Parathyroid adenoma (tissue), 2 donors: ENCODE data around the gene ATG5.

Experiments
- H2AFZ ChIP-seq: fragments of 300-600 bp; sonication (generic); one replicate; pipeline ENCODE4 v1.7.0; 2017; ENCODE audit warnings: antibody characterized with exemption, mild to moderate bottlenecking
- H3K27ac ChIP-seq: fragments of 300-600 bp; sonication (generic); one replicate; pipeline ENCODE4 v1.7.0; 2017
- H3K27me3 ChIP-seq: fragments of 300-600 bp; sonication (generic); one replicate; pipeline ENCODE4 v1.7.0; 2017; ENCODE audit warnings: low read length; ENCODE audit not compliant: control insufficient read depth, insufficient read depth
- H3K36me3 ChIP-seq: fragments of 300-600 bp; sonication (generic); one replicate; pipeline ENCODE4 v1.7.0; 2017; ENCODE audit warnings: low read length; ENCODE audit not compliant: control insufficient read depth, insufficient read depth
- H3K4me1 ChIP-seq: fragments of 300-600 bp; sonication (generic); one replicate; pipeline ENCODE4 v1.7.0; 2017; ENCODE audit warnings: control low read depth
- H3K4me2 ChIP-seq: fragments of 300-600 bp; sonication (generic); one replicate; pipeline ENCODE4 v1.7.0; 2017; ENCODE audit warnings: low read length
- H3K4me3 ChIP-seq: fragments of 300-600 bp; sonication (generic); one replicate; pipeline ENCODE4 v1.7.0; 2017; ENCODE audit warnings: low read depth, low read length
- H3K79me2 ChIP-seq: fragments of 300-600 bp; sonication (generic); one replicate; pipeline ENCODE4 v1.7.0; 2017; ENCODE audit warnings: control low read depth
- H3K9ac ChIP-seq: fragments of 300-600 bp; sonication (generic); one replicate; pipeline ENCODE4 v1.7.0; 2017; ENCODE audit warnings: mild to moderate bottlenecking
- H3K9me3 ChIP-seq: fragments of 300-600 bp; sonication (generic); one replicate; pipeline ENCODE4 v1.7.0; 2017; ENCODE audit warnings: low read length; ENCODE audit not compliant: control insufficient read depth
- CTCF ChIP-seq: fragments of 300-600 bp; sonication (generic); IDR thresholded peaks from one replicate; pipeline ENCODE4 v1.7.0; 2017; ENCODE audit warnings: antibody characterized with exemption, mild to moderate bottlenecking
- donor health status: primary hyperparathyroidism.

ATG5 gene

GRCh38 chr6:106161893-106162292 lies 163.7 kb downstream of the ATG5 start:
- TF ChIP-seq CTCF, result no peak
- no peaks in the 10 kb centered on the region for H3K36me3 ChIP-seq
- H3K79me2 ChIP-seq, result no peaks in the 10 kb centered on the region
- H3K4me2 ChIP-seq, result no peak overlapping the region
- no peak overlapping the region for H3K27ac ChIP-seq
- H3K9me3 ChIP-seq, result no peaks in the 10 kb centered on the region
- H2AFZ ChIP-seq, result no peak overlapping the region
- no peaks in the 10 kb centered on the region for H3K27me3 ChIP-seq
- no peak overlapping the region for H3K9ac ChIP-seq
- H3K4me1 ChIP-seq, result no peaks in the 10 kb centered on the region
- H3K4me3 ChIP-seq, result no peak overlapping the region

- Histone ChIP-seq H3K79me2 (no peaks in the 10 kb centered on the region), H3K9me3 (no peaks in the 10 kb centered on the region), H3K36me3 (no peaks in the 10 kb centered on the region), H3K9ac (no peak overlapping the region), H3K4me1 (no peaks in the 10 kb centered on the region), H3K4me2 (no peak overlapping the region), H2AFZ (no peak overlapping the region), H3K27ac (no peak overlapping the region), H3K4me3 (no peak overlapping the region), H3K27me3 (no peaks in the 10 kb centered on the region)
- no peak for TF ChIP-seq CTCF
Measured at GRCh38 chr6:106161311-106161874, 164.2 kb downstream of the ATG5 start.

GRCh38 chr6:106160189-106160588 lies 165.4 kb downstream of the ATG5 start:
- H3K27ac ChIP-seq, result no peak overlapping the region
- no peaks in the 10 kb centered on the region for H3K4me1 ChIP-seq
- no peaks in the 10 kb centered on the region for H3K9me3 ChIP-seq
- H3K27me3 ChIP-seq, result no peaks in the 10 kb centered on the region
- no peak overlapping the region for H2AFZ ChIP-seq
- no peak overlapping the region for H3K4me3 ChIP-seq
- H3K4me2 ChIP-seq, result no peak overlapping the region
- TF ChIP-seq CTCF, result no peak
- no peak overlapping the region for H3K9ac ChIP-seq
- H3K79me2 ChIP-seq, result no peaks in the 10 kb centered on the region
- no peaks in the 10 kb centered on the region for H3K36me3 ChIP-seq

- Histone ChIP-seq H3K9ac (no peak overlapping the region), H3K27ac (no peak overlapping the region), H3K36me3 (no peaks in the 10 kb centered on the region), H2AFZ (no peak overlapping the region), H3K4me3 (no peak overlapping the region), H3K27me3 (no peaks in the 10 kb centered on the region), H3K79me2 (no peaks in the 10 kb centered on the region), H3K9me3 (no peaks in the 10 kb centered on the region), H3K4me2 (no peak overlapping the region), H3K4me1 (no peaks in the 10 kb centered on the region)
- no peak for TF ChIP-seq CTCF
Measured at GRCh38 chr6:106159531-106159940, 166.0 kb downstream of the ATG5 start.

GRCh38 chr6:106158816-106159215 lies 166.7 kb downstream of the ATG5 start:
- H3K9me3 ChIP-seq, result no peaks in the 10 kb centered on the region
- H3K79me2 ChIP-seq, result no peaks in the 10 kb centered on the region
- H3K9ac ChIP-seq, result no peak overlapping the region
- no peak for TF ChIP-seq CTCF
- no peaks in the 10 kb centered on the region for H3K36me3 ChIP-seq
- no peak overlapping the region for H3K4me2 ChIP-seq
- H3K27ac ChIP-seq, result no peak overlapping the region
- H2AFZ ChIP-seq, result no peak overlapping the region
- no peaks in the 10 kb centered on the region for H3K27me3 ChIP-seq
- no peaks in the 10 kb centered on the region for H3K4me1 ChIP-seq
- no peak overlapping the region for H3K4me3 ChIP-seq
